ENCODE results near the gene SFI1. TPM values are rescaled to one million over a fixed set of nuclear protein-coding genes. Genes with fewer than 3 reads are reported as not detected.
"Not testable (repeated sequence)": the region's sequence is repeated elsewhere in the genome, so short reads cannot be mapped to it uniquely, and the experiment has no call there.

The SFI1 gene
- total RNA-seq, 1 donor from 2014 or later, result 9.0 TPM

DNA sequence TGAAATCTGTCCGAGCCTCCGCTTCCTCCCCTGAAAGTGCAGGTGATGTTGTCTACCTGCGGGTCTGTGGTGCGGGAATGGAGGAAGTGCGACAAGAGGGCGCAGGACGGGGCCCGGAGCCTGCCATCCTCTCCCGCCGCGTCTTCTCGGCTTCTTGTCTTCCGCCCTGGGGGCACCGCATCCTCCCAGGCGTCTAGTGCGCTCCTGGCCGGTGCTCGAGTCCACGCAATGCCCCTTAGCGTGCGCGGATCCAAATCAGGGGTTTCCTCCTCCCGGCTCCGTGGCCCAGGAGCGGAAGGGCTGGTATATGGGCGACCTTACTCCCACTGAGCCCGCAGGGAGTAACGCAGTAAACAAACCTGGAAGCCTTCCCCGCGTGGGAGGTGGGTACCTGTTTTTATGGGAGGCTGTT is 405 bp downstream of the SFI1 start:
- DNase-seq (ENCODE audit: low read depth), result no peak
- TF ChIP-seq, protein P1, sequence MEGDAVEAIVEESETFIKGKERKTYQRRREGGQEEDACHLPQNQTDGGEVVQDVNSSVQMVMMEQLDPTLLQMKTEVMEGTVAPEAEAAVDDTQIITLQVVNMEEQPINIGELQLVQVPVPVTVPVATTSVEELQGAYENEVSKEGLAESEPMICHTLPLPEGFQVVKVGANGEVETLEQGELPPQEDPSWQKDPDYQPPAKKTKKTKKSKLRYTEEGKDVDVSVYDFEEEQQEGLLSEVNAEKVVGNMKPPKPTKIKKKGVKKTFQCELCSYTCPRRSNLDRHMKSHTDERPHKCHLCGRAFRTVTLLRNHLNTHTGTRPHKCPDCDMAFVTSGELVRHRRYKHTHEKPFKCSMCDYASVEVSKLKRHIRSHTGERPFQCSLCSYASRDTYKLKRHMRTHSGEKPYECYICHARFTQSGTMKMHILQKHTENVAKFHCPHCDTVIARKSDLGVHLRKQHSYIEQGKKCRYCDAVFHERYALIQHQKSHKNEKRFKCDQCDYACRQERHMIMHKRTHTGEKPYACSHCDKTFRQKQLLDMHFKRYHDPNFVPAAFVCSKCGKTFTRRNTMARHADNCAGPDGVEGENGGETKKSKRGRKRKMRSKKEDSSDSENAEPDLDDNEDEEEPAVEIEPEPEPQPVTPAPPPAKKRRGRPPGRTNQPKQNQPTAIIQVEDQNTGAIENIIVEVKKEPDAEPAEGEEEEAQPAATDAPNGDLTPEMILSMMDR (IDR thresholded peaks at IDR 0.05; ENCODE audit: insufficient read depth, low read length, severe bottlenecking), result no peak
- no peaks in the 10 kb centered on the region for H3K27me3 ChIP-seq (ENCODE audit: control insufficient read depth, insufficient read depth, low read length)
- no peak for FAIRE-seq
- H3K4me3 ChIP-seq (ENCODE audit: low read depth, low read length), result peak overlapping the region; percentile 90
- H3K36me3 ChIP-seq (ENCODE audit: control insufficient read depth, insufficient read depth, low read length), result peaks cover under 1% of the 10 kb centered on the region

DNA sequence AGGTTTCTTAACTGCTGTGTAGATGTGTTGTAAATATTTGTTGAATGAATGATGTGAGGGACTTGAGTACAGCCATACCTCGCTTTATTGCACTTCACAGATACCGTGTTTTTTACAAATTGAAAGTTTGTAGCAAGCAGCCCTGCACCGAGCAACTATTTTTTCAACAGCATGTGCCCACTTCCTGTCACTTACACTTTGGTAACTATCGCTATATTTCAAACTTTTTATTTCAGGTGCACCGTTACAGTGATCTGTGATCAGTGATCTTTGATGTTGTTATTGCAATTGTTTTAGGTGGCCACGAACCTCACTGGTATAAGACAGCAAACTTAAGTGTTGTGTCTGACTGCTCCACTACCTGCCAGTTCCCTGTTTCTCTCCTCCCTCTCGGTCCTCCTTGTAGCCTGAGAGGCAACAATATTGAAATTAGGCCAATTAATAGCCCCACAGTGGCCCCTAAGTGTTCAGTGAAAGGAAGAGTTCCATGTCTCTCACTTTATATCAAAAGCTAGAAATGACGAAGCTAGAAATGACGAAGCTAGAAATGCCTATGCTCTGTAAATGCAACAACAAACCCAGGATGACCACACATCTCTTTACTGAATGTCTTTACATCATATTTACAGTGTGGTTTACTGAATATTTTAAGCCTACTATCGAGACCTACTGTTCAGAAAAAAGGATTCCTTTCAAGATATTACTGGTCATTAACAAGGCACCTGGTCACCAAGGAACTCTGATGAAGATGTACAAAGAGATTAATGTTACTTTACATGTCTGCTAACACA is 1.0 kb downstream of the SFI1 start:
- Histone ChIP-seq H3K4me3 (ENCODE audit: low read depth, low read length) (peak overlapping the region; percentile 90), H3K36me3 (ENCODE audit: control insufficient read depth, insufficient read depth, low read length) (peaks cover 1% of the 10 kb centered on the region), H3K27me3 (ENCODE audit: control insufficient read depth, insufficient read depth, low read length) (no peaks in the 10 kb centered on the region)
- DNase-seq (ENCODE audit: low read depth) (no peak), FAIRE-seq (no peak)
- TF ChIP-seq, protein P1 (IDR thresholded peaks at IDR 0.05; ENCODE audit: insufficient read depth, low read length, severe bottlenecking), result no peak

DNA sequence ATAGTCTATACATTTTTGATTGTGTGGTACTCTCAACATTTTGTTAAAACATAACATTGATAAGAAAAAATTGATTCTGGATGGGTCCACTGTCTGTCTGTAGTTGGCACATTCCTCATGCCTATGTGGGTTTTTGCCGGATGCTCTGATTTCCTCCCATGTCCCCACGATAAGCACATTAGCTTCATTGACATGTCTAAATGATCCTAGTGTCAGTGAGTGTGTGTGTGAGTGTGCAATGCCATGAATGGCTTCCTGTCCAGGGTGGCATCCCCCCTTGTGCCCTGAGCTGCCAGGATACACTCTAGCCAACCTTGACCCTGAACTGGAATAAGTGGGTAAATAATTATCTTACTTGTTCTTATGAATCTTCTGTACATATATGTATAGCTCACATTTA is 5.4 kb downstream of the SFI1 start:
- H3K27me3 ChIP-seq (ENCODE audit: control insufficient read depth, insufficient read depth, low read length), result no peaks in the 10 kb centered on the region
- peaks cover 1% of the 10 kb centered on the region for H3K36me3 ChIP-seq (ENCODE audit: control insufficient read depth, insufficient read depth, low read length)
- FAIRE-seq (no peak), DNase-seq (ENCODE audit: low read depth) (no peak)
- TF ChIP-seq, protein P1 (IDR thresholded peaks at IDR 0.05; ENCODE audit: insufficient read depth, low read length, severe bottlenecking), result no peak
- H3K4me3 ChIP-seq (ENCODE audit: low read depth, low read length), result no peak overlapping the region

DNA sequence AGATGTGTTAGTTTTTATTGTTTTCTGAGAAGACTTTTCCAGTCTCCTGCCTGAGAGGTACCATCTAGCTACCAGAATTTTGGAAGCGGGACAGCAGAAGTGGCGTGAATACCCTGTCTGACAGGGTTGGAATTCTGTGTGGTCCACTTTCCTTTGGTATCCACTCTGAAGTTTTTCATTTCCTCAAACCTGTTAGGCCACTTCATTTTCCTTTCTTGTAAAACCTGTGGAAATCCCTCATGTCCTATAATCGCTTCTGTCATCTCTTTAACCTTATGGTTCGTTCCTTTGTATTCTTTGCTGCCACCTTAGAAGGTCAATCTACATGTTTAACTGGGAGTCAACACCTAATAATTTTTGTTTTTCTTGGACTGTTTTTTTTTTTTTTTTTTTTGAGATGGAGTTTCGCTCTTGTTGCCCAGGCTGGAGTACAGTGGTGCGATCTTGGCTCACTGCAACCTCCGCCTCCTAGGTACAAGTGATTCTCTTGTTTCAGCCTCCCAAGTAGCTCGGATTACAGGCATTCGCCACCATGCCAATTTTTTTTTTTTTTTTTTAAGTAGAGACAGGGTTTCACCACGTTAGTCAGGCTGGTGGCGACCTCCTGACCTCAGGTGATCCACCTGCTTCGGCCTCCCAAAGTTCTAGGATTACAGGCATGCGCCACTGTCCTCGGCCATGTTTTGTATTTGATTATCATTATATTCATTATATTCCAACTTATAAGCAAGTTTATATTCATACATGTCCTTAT is 7.1 kb downstream of the SFI1 start:
- FAIRE-seq, result no peak
- Histone ChIP-seq H3K27me3 (ENCODE audit: control insufficient read depth, insufficient read depth, low read length) (no peaks in the 10 kb centered on the region), H3K36me3 (ENCODE audit: control insufficient read depth, insufficient read depth, low read length) (peaks cover 1% of the 10 kb centered on the region), H3K4me3 (ENCODE audit: low read depth, low read length) (no peak overlapping the region)
- no peak for DNase-seq (ENCODE audit: low read depth)
- TF ChIP-seq, protein P1 (IDR thresholded peaks at IDR 0.05; ENCODE audit: insufficient read depth, low read length, severe bottlenecking), result no peak

DNA sequence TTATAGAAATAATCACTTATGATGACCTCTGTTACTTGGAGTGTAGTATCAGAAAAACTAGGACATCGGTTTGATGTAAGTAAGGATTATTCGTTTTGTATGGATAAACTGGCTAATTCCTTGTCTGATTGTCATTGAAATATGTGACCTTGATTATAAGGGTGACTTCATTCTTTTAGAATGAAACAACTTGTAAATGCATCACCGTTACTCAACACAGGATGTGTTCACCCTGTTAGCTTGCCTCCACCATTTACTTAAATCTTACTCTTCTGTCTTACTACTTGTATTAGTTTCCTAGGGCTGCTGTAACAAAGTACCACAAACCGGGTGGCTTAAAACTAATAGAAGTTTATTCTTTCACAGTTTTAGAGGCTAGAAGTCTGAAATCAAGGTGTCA is 7.9 kb downstream of the SFI1 start:
- FAIRE-seq (no peak), DNase-seq (ENCODE audit: low read depth) (peak; percentile 49)
- no peaks in the 10 kb centered on the region for H3K27me3 ChIP-seq (ENCODE audit: control insufficient read depth, insufficient read depth, low read length)
- peaks cover 1% of the 10 kb centered on the region for H3K36me3 ChIP-seq (ENCODE audit: control insufficient read depth, insufficient read depth, low read length)
- no peak overlapping the region for H3K4me3 ChIP-seq (ENCODE audit: low read depth, low read length)
- TF ChIP-seq, protein P1 (IDR thresholded peaks at IDR 0.05; ENCODE audit: insufficient read depth, low read length, severe bottlenecking), result no peak

DNA sequence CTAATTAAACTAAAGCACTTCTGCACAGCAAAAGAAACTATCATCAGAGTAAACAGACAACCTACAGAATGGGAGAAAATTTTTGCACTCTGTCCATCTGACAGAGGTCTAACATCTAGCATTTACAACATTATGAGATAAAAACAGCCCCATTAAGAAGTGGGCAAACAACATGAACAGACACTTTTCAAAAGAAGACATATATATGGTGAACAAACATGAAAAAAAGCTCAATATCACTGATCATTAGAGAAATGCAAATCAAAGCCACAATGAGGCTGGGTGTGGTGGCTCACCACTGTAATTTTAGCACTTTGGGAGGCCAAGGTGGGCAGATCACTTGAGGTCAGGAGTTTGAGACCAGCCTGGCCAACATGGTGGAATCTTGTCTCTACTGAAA is 11.2 kb downstream of the SFI1 start:
- not testable (repeated sequence) for H3K36me3 ChIP-seq (ENCODE audit: control insufficient read depth, insufficient read depth, low read length); FAIRE-seq; H3K4me3 ChIP-seq (ENCODE audit: low read depth, low read length); H3K27me3 ChIP-seq (ENCODE audit: control insufficient read depth, insufficient read depth, low read length); DNase-seq (ENCODE audit: low read depth)

Data from bronchial epithelial cell (primary cell).